ENCODE data around the gene FOXP2. TPM values are rescaled to one million over a fixed set of nuclear protein-coding genes. Genes with fewer than 3 reads are reported as not detected.

The FOXP2 gene
- total and polyA plus RNA-seq, 9 of the 15 experiments (the other 6 are each of a cell fraction or from before 2014, with no cell fraction given) = not detected

DNA sequence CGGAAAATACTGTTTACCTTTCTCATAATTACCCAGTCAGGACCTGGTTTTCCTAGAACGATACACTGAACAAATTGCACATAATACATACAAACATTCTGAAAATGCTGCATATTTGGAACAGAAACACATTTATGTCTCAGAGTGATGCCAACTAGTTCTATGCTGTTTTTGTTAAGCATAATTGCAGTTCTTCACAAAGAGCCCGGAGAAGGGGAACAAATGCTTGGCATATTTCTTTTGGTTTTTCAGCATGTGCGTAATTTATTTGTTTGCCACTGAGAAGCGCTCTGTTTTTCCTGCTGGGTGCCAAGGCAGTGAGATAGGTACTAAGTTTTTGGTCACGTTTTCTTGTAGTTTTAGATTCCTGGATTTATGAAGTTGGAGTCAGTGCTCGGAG is 326.3 kb downstream of the FOXP2 start (continued):
- TF ChIP-seq SAFB (IDR thresholded peaks at IDR 0.05; ENCODE audit: borderline replicate concordance, low read depth, low read length) (no peak), ERF (CRISPR knock-in tag; IDR thresholded peaks at IDR 0.05) (no peak), KDM5B (IDR thresholded peaks at IDR 0.05; ENCODE audit: insufficient replicate concordance, low read depth, low read length) (no peak), KLF13 (tag; IDR thresholded peaks at IDR 0.05; ENCODE audit: borderline replicate concordance, low read depth) (no peak), ZNF41 (CRISPR knock-in tag; conservative IDR thresholded peaks at IDR 0.05) (no peak)

DNA sequence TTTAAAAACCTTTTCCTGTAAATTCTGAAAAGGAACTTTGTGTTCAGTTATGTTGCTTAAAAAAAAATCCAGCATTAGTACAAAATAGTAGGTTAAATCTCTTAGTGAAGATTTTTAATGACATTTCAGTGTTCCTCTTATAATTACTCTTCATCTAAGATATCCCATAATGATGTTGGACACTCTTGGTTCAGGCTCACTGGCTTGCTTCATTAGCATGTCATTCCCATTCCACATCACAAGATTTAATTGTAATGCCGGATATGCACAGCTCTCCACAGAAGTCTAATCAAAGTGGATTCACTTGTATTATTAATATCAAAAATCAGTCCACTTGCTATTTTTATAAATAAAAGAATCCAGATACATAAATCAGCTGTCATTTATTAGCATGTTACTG is 327.3 kb downstream of the FOXP2 start:
- H4K20me1 ChIP-seq (replicated peaks; ENCODE audit: control insufficient read depth, insufficient read depth, low read length) = no peaks in the 10 kb centered on the region
- no peaks in the 10 kb centered on the region for H3K9me1 ChIP-seq (ENCODE audit: control insufficient read depth, insufficient read depth, low read length)
- ATAC-seq (no peak), DNase-seq (ENCODE audit: extremely low read depth in 1 of 4, low spot score in 3 of 4) (no peak), FAIRE-seq (no peak)
- no peak overlapping the region for H3K4me2 ChIP-seq (ENCODE audit: insufficient read depth, low read length)
- ChIA-PET CTCF (ENCODE audit: low intra/inter-chr PET ratio) (no interaction called here), POLR2A (no interaction called here)
- in situ Hi-C loops (cut with MboI) (no loop called here), intact Hi-C loops (cut with micrococcal nuclease) (no loop called here)
- no peak overlapping the region for H3K9ac ChIP-seq (ENCODE audit: insufficient read depth in 1 of 2, low read depth in 2 of 2, low read length in 2 of 2)
- H3K4me1 ChIP-seq (replicated peaks in 1 of 2; ENCODE audit: control insufficient read depth in 2 of 2, insufficient read depth in 2 of 2, low read length in 2 of 2) = no peaks in the 10 kb centered on the region
- H3K79me2 ChIP-seq (ENCODE audit: control insufficient read depth, insufficient read depth, low read length) = no peaks in the 10 kb centered on the region
- no peak overlapping the region for H3K27ac ChIP-seq (ENCODE audit: extremely low read depth, low read depth, low read length)
- no TSS peak for BruUV-seq (replicated peaks)
- H3K4me3 ChIP-seq = no peak overlapping the region
- H3K36me3 ChIP-seq (ENCODE audit: control insufficient read depth, insufficient read depth, low read length) = no peaks in the 10 kb centered on the region
- H3K27me3 ChIP-seq (ENCODE audit: control insufficient read depth in 2 of 2, insufficient read depth in 2 of 2, low read length in 2 of 2) = no peaks in the 10 kb centered on the region
- H3K9me3 ChIP-seq (replicated peaks; ENCODE audit: control insufficient read depth, insufficient read depth, low read depth, low read length) = no peaks in the 10 kb centered on the region
- no peak overlapping the region for H2AFZ ChIP-seq (ENCODE audit: low read depth, low read length)
- WGBS (ENCODE audit: insufficient coverage, low coverage, missing lambda C conversion rate) = 0% methylated on average over 1 of the region's 1 CpG
- TF ChIP-seq E2F3 (CRISPR knock-in tag; IDR thresholded peaks at IDR 0.05) = no peak
- no peak for TF ChIP-seq HDAC8 (tag; IDR thresholded peaks at IDR 0.05)
- TF ChIP-seq, protein P1, sequence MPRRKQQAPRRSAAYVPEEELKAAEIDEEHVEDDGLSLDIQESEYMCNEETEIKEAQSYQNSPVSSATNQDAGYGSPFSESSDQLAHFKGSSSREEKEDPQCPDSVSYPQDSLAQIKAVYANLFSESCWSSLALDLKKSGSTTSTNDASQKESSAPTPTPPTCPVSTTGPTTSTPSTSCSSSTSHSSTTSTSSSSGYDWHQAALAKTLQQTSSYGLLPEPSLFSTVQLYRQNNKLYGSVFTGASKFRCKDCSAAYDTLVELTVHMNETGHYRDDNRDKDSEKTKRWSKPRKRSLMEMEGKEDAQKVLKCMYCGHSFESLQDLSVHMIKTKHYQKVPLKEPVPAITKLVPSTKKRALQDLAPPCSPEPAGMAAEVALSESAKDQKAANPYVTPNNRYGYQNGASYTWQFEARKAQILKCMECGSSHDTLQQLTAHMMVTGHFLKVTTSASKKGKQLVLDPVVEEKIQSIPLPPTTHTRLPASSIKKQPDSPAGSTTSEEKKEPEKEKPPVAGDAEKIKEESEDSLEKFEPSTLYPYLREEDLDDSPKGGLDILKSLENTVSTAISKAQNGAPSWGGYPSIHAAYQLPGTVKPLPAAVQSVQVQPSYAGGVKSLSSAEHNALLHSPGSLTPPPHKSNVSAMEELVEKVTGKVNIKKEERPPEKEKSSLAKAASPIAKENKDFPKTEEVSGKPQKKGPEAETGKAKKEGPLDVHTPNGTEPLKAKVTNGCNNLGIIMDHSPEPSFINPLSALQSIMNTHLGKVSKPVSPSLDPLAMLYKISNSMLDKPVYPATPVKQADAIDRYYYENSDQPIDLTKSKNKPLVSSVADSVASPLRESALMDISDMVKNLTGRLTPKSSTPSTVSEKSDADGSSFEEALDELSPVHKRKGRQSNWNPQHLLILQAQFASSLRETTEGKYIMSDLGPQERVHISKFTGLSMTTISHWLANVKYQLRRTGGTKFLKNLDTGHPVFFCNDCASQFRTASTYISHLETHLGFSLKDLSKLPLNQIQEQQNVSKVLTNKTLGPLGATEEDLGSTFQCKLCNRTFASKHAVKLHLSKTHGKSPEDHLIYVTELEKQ (CRISPR knock-in tag; IDR thresholded peaks at IDR 0.05) = no peak
- no peak for TF ChIP-seq CTBP1 (IDR thresholded peaks at IDR 0.05; ENCODE audit: borderline replicate concordance)
- no peak for TF ChIP-seq TCFL5 (CRISPR knock-in tag; conservative IDR thresholded peaks at IDR 0.05)
- no peak for TF ChIP-seq ZNF232 (CRISPR knock-in tag; IDR thresholded peaks at IDR 0.05)
- TF ChIP-seq, protein P2, sequence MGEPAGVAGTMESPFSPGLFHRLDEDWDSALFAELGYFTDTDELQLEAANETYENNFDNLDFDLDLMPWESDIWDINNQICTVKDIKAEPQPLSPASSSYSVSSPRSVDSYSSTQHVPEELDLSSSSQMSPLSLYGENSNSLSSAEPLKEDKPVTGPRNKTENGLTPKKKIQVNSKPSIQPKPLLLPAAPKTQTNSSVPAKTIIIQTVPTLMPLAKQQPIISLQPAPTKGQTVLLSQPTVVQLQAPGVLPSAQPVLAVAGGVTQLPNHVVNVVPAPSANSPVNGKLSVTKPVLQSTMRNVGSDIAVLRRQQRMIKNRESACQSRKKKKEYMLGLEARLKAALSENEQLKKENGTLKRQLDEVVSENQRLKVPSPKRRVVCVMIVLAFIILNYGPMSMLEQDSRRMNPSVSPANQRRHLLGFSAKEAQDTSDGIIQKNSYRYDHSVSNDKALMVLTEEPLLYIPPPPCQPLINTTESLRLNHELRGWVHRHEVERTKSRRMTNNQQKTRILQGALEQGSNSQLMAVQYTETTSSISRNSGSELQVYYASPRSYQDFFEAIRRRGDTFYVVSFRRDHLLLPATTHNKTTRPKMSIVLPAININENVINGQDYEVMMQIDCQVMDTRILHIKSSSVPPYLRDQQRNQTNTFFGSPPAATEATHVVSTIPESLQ (CRISPR knock-in tag; IDR thresholded peaks at IDR 0.05) = no peak
- TF ChIP-seq ZNF77 (CRISPR knock-in tag; IDR thresholded peaks at IDR 0.05) = no peak
- no peak for TF ChIP-seq ZNF780A (CRISPR knock-in tag; IDR thresholded peaks at IDR 0.05)
- no peak for TF ChIP-seq MAFG (tag; conservative IDR thresholded peaks at IDR 0.05)
- TF ChIP-seq, protein P3, sequence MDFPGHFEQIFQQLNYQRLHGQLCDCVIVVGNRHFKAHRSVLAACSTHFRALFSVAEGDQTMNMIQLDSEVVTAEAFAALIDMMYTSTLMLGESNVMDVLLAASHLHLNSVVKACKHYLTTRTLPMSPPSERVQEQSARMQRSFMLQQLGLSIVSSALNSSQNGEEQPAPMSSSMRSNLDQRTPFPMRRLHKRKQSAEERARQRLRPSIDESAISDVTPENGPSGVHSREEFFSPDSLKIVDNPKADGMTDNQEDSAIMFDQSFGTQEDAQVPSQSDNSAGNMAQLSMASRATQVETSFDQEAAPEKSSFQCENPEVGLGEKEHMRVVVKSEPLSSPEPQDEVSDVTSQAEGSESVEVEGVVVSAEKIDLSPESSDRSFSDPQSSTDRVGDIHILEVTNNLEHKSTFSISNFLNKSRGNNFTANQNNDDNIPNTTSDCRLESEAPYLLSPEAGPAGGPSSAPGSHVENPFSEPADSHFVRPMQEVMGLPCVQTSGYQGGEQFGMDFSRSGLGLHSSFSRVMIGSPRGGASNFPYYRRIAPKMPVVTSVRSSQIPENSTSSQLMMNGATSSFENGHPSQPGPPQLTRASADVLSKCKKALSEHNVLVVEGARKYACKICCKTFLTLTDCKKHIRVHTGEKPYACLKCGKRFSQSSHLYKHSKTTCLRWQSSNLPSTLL (IDR thresholded peaks at IDR 0.05) = no peak
